ENCODE data around the gene MPPED2.

DNA sequence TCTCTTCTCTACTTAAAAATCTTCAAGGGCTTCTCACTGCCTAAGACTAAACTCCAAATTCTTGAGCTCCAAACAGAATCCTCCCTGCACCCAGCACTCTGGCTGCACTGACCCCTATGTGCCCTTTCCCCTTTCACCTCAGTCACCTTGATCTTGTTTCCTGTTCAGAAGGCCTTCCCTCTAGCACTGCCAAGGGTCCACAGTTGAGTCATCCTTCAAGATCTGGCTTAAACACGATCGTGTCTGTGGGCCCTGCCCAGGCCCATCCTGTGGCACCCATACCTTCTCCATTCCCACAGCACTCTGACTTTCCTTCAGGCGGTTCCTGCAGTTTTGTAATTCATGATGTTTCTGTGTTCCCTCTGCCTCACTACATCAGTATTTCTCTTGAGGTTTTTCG lies 134.0 kb downstream of the MPPED2 start:
- TF ChIP-seq REST (IDR thresholded peaks at IDR 0.05; ENCODE audit: low read depth): no peak
- TF ChIP-seq, protein P1, sequence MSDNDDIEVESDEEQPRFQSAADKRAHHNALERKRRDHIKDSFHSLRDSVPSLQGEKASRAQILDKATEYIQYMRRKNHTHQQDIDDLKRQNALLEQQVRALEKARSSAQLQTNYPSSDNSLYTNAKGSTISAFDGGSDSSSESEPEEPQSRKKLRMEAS (IDR thresholded peaks at IDR 0.05): no peak
- TF ChIP-seq EP300 (IDR thresholded peaks at IDR 0.05; ENCODE audit: borderline replicate concordance): no peak
- TF ChIP-seq TCF12 (IDR thresholded peaks at IDR 0.05; ENCODE audit: low read depth): no peak
- no peak for TF ChIP-seq TAF1 (IDR thresholded peaks at IDR 0.05; ENCODE audit: low read depth)
- TF ChIP-seq YY1 (IDR thresholded peaks at IDR 0.05; ENCODE audit: low read depth): no peak
- no peak for TF ChIP-seq TEAD4 (IDR thresholded peaks at IDR 0.05)
- TF ChIP-seq FOXM1 (IDR thresholded peaks at IDR 0.05; ENCODE audit: borderline replicate concordance, low read depth): no peak
- TF ChIP-seq USF1 (IDR thresholded peaks at IDR 0.05): no peak

Measured in Ishikawa (cell line).